Karpas-422 (cell line): ENCODE data around the gene PRKRA. TPM values are rescaled to one million over a fixed set of nuclear protein-coding genes. Genes with fewer than 3 reads are reported as not detected.
"Not testable (repeated sequence)": the region's sequence is repeated elsewhere in the genome, so short reads cannot be mapped to it uniquely, and the experiment has no call there.

Source experiments
- DNase-seq: peaks from one replicate; pipeline ENCODE4 v3.0.0-alpha.2; 2015
- H2AFZ ChIP-seq: fragments of 200-600 bp; sonication (generic); 2 replicates; pipeline ENCODE4 v1.6.1; 2014; ENCODE audit warnings: antibody characterized with exemption, low read length, mixed read lengths
- H3K27ac ChIP-seq: fragments of 200-600 bp; sonication (generic); 2 replicates; pipeline ENCODE4 v1.5.1; 2014; ENCODE audit warnings: mild to moderate bottlenecking, low read length, moderate library complexity
- H3K27me3 ChIP-seq: fragments of 200-600 bp; sonication (generic); 2 replicates; pipeline ENCODE4 v1.6.1; 2014; ENCODE audit warnings: low read length, mixed read lengths
- H3K36me3 ChIP-seq: fragments of 200-600 bp; sonication (generic); 2 replicates; pipeline ENCODE4 v1.6.1; 2014; ENCODE audit warnings: low read length, mixed read lengths; ENCODE audit not compliant: insufficient read depth
- H3K4me1 ChIP-seq: fragments of 200-600 bp; sonication (generic); 2 replicates; pipeline ENCODE4 v1.6.1; 2014; ENCODE audit warnings: mild to moderate bottlenecking, low read length, mixed read lengths
- H3K4me2 ChIP-seq: fragments of 200-600 bp; sonication (generic); 2 replicates; pipeline ENCODE4 v1.6.1; 2014; ENCODE audit warnings: low read length, low read depth, mild to moderate bottlenecking; ENCODE audit not compliant: poor library complexity, severe bottlenecking
- H3K4me3 ChIP-seq: fragments of 200-600 bp; sonication (generic); 2 replicates; pipeline ENCODE4 v1.5.1; 2014; ENCODE audit warnings: mild to moderate bottlenecking, antibody characterized with exemption, low read length, mixed read lengths
- H3K79me2 ChIP-seq: fragments of 200-600 bp; sonication (generic); 2 replicates; pipeline ENCODE4 v1.6.1; 2014; ENCODE audit warnings: mild to moderate bottlenecking, low read length, mixed read lengths
- H3K9ac ChIP-seq: fragments of 200-600 bp; sonication (generic); 2 replicates; pipeline ENCODE4 v1.6.0; 2014; ENCODE audit warnings: low read length
- H3K9me2 ChIP-seq: fragments of 200-600 bp; sonication (generic), shearing (Covaris generic); replicated peaks from 2 replicates; pipeline ENCODE4 v1.6.0; 2014; ENCODE audit warnings: mild to moderate bottlenecking, low read length, moderate library complexity; ENCODE audit not compliant: insufficient read depth
- H3K9me3 ChIP-seq: fragments of 300-700, 200-600 bp; sonication (generic); 2 replicates; pipeline ENCODE4 v1.6.1; 2014; ENCODE audit warnings: low read length, mixed read lengths
- H4K20me1 ChIP-seq: fragments of 200-600 bp; sonication (generic); 2 replicates; pipeline ENCODE4 v1.6.1; 2014; ENCODE audit warnings: mild to moderate bottlenecking, antibody characterized with exemption, low read length, low read depth; ENCODE audit not compliant: insufficient read depth
- total RNA-seq: library from RNA; depleted of rRNA; stranded (reverse); fragments of >200 nt; shearing (Covaris generic); gene quantifications from 2 replicates; pipeline ENCODE4 v1.2.3, GENCODE V29; 2014; ENCODE audit warnings: low replicate concordance

The PRKRA gene
- total RNA-seq, 1 experiment from 2014 or later, result 117 TPM

GRCh38 chr2:178474560-178474959, 23.6 kb upstream of the PRKRA start:
- no peak overlapping the region for H2AFZ ChIP-seq
- H3K27ac ChIP-seq, result no peak overlapping the region

GRCh38 chr2:178473931-178474330, 23.0 kb upstream of the PRKRA start:
- Histone ChIP-seq H3K9me2 (no peaks in the 10 kb centered on the region), H3K9me3 (no peaks in the 10 kb centered on the region), H2AFZ (no peak overlapping the region), H3K27ac (no peak overlapping the region), H3K4me2 (no peak overlapping the region), H3K27me3 (no peaks in the 10 kb centered on the region), H3K4me3 (no peak overlapping the region), H3K4me1 (peaks cover 13% of the 10 kb centered on the region), H3K9ac (no peak overlapping the region), H3K79me2 (peaks cover 50% of the 10 kb centered on the region), H4K20me1 (no peaks in the 10 kb centered on the region), H3K36me3 (no peaks in the 10 kb centered on the region)
- DNase-seq, result no peak

More at GRCh38 chr2:178474560-178474959, 23.6 kb upstream of the PRKRA start:
- H3K79me2 ChIP-seq, result peaks cover 50% of the 10 kb centered on the region
- no peak for DNase-seq
- no peaks in the 10 kb centered on the region for H4K20me1 ChIP-seq
- H3K4me2 ChIP-seq, result no peak overlapping the region
- peaks cover 18% of the 10 kb centered on the region for H3K4me1 ChIP-seq
- no peaks in the 10 kb centered on the region for H3K36me3 ChIP-seq
- no peak overlapping the region for H3K4me3 ChIP-seq
- H3K9ac ChIP-seq, result no peak overlapping the region
- H3K9me2 ChIP-seq, result no peaks in the 10 kb centered on the region
- H3K9me3 ChIP-seq, result no peaks in the 10 kb centered on the region
- no peaks in the 10 kb centered on the region for H3K27me3 ChIP-seq

DNA sequence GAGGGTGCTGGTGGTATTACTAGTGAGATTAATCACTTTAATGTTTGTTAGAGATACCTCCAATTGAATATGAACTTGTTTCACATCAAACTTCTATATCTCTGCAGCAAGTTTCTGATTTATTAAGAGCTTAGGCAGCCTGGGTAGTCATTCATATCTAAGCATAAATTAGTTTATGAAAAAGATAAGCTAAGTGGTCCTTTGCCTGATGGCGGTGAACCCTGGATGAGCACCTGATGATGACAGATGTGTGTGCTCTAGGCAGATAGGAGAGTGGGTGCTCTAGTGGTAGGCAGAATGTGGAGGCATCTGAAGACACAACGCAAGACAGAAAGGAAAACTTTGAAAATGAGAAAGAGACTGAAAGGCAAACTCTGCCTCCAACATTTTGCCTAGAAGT, 22.4 kb upstream of the PRKRA start:
- Histone ChIP-seq H3K27ac (no peak overlapping the region), H3K9ac (no peak overlapping the region)

DNA sequence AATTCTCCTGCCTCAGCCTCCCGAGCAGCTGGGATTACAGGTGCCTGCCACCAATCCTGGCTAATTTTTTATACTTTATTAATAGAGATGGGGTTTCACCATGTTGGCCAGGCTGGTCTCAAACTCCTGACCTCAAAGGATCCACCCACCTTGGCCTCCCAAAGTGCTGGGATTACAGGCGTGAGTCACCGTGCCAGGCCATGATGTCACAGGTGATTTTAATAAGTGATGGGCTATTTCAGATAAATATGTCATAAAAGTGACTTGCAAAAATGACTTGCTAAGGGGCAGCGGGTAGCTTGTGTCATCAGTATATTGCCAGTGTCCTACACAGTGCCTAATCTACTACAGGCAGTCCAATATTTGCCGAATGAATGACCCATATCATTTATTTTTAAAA, 20.3 kb upstream of the PRKRA start:
- not testable (repeated sequence) for H3K27me3 ChIP-seq, H3K4me2 ChIP-seq, H3K27ac ChIP-seq, H3K9ac ChIP-seq, H2AFZ ChIP-seq, H3K4me1 ChIP-seq, H3K9me2 ChIP-seq, DNase-seq, H3K9me3 ChIP-seq, H3K36me3 ChIP-seq, H3K4me3 ChIP-seq, H4K20me1 ChIP-seq
- peaks cover 30% of the 10 kb centered on the region for H3K79me2 ChIP-seq

More for the DNA sequence above, 22.4 kb upstream of the PRKRA start:
- Histone ChIP-seq H3K27me3 (no peaks in the 10 kb centered on the region), H3K4me2 (no peak overlapping the region), H3K36me3 (no peaks in the 10 kb centered on the region), H3K9me3 (no peaks in the 10 kb centered on the region), H3K4me3 (no peak overlapping the region), H2AFZ (no peak overlapping the region), H3K79me2 (peaks cover 50% of the 10 kb centered on the region), H3K9me2 (no peaks in the 10 kb centered on the region), H4K20me1 (no peaks in the 10 kb centered on the region), H3K4me1 (peaks cover 13% of the 10 kb centered on the region)
- DNase-seq, result no peak

DNA sequence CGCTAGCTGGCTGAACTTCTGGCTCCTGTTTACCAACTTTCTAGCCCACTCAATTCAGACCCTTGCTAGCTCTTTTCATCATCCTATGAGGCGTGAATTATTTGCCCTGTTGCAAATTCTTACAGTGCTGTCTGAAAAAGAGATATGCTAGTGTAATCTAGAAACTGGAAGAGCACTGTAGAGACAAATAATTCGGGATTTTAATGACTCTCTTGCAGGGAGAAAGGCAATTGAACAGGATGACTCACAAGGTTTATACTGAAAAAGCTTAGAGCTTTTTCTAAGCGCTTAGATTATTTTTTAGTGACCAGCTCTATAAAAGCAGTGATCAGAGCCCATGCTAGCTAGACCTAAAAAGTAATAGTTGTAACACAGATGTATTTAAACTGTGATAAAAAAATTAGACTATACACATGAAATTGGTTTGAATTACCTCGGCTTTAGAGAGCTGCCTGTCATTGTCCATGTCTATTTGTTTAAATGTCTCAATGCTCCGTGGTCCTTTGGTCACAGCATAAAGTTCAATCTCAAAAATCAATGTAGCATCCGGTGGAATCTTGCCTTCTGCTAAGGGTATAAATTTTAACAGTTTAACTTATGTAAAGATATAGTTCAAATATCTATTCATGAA, 18.4 kb upstream of the PRKRA start:
- Histone ChIP-seq H3K9ac (no peak overlapping the region), H3K9me2 (no peaks in the 10 kb centered on the region), H3K27me3 (no peaks in the 10 kb centered on the region), H4K20me1 (no peaks in the 10 kb centered on the region), H3K4me1 (peaks cover 3% of the 10 kb centered on the region; the same call in 1 of the 2 replicates), H3K36me3 (peaks cover 26% of the 10 kb centered on the region; the same call in 1 of the 2 replicates), H3K27ac (no peak overlapping the region), H3K4me2 (no peak overlapping the region), H3K4me3 (no peak overlapping the region), H2AFZ (no peak overlapping the region), H3K9me3 (no peaks in the 10 kb centered on the region), H3K79me2 (peaks cover 19% of the 10 kb centered on the region)
- no peak for DNase-seq

DNA sequence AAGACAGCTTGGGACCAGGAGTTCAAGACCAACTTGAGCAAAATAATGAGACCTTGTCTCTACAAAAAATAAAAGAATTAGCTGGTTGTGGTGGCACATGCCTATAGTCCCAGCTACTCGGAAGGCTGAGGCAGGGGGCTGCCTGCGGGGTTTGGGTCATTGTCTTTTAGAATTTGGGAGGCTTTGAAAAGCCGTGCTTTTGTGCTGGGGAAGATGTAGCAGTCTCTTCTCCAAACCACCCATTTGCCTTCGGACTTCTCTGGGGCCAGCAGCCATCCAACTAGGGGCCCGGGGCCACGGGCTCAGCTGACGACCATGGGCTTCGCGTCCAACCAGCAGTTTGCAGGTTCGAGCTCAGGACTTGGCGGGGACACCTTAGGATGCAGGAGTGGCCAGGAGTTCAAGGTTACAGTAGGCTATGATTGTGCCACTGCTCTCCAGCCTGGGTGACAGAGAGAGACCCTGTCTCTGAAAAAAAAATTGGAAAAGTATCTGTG, 6.5 kb upstream of the PRKRA start:
- H4K20me1 ChIP-seq, result no peaks in the 10 kb centered on the region
- H3K4me1 ChIP-seq, result no peaks in the 10 kb centered on the region
- DNase-seq, result no peak
- H3K4me3 ChIP-seq, result no peak overlapping the region
- H3K9me2 ChIP-seq, result no peaks in the 10 kb centered on the region
- H3K9ac ChIP-seq, result no peak overlapping the region
- H3K27ac ChIP-seq, result no peak overlapping the region
- no peaks in the 10 kb centered on the region for H3K79me2 ChIP-seq
- no peak overlapping the region for H3K4me2 ChIP-seq
- no peaks in the 10 kb centered on the region for H3K9me3 ChIP-seq
- no peak overlapping the region for H2AFZ ChIP-seq
- no peaks in the 10 kb centered on the region for H3K27me3 ChIP-seq
- no peaks in the 10 kb centered on the region for H3K36me3 ChIP-seq

DNA sequence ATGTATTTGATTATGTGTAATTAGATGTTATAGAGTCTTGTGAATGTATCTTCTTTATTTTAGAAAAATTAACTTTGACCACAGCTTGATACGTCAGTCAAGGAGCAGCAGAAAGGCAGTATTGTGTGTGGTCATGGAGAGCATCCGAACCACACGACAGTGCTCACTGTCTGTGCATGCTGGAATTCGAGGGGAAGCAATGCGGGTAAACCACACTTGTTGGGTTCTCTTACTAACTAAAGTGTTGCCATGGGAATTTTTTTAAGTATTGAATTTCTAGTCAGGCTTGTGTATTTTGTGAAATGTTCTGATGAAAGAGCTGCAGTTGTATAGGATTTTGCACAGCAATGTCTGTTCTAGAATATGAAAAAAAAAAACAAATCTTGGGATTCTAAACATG, 5.0 kb upstream of the PRKRA start:
- Histone ChIP-seq H3K36me3 (no peaks in the 10 kb centered on the region), H3K27ac (no peak overlapping the region), H3K4me3 (no peak overlapping the region), H4K20me1 (no peaks in the 10 kb centered on the region), H2AFZ (no peak overlapping the region), H3K4me1 (peaks cover 12% of the 10 kb centered on the region), H3K9me3 (no peaks in the 10 kb centered on the region), H3K79me2 (no peaks in the 10 kb centered on the region), H3K9me2 (no peaks in the 10 kb centered on the region), H3K9ac (no peak overlapping the region), H3K27me3 (no peaks in the 10 kb centered on the region), H3K4me2 (no peak overlapping the region)
- DNase-seq, result no peak

DNA sequence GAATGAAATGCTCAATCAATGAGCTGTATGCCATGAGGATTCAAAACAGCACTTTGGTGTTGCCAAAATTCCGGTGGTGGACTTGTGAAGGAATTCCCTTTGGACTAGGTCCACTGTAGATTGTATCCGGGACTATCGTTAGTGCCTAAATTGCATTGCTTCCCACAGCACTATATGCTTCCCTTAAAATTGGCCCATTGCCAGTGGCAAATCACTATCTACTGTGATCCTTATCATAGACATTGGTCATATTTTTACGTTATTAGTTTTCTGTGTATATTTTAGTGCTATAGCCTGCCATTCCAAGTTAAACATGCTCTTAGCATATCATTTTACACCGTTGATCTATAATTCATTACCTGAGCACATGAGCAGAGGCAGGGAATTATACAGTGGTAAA, 1.9 kb upstream of the PRKRA start:
- H3K9ac ChIP-seq, result no peak overlapping the region
- H3K27ac ChIP-seq, result no peak overlapping the region
- peaks cover 32% of the 10 kb centered on the region for H3K4me1 ChIP-seq
- H3K4me3 ChIP-seq, result no peak overlapping the region
- H4K20me1 ChIP-seq, result no peaks in the 10 kb centered on the region
- peaks cover 25% of the 10 kb centered on the region for H3K79me2 ChIP-seq
- no peak overlapping the region for H3K4me2 ChIP-seq
- no peak for DNase-seq
- H3K27me3 ChIP-seq, result no peaks in the 10 kb centered on the region
- no peaks in the 10 kb centered on the region for H3K9me2 ChIP-seq
- H3K36me3 ChIP-seq, result peaks cover 12% of the 10 kb centered on the region; the same call in 1 of the 2 replicates
- no peaks in the 10 kb centered on the region for H3K9me3 ChIP-seq
- H2AFZ ChIP-seq, result no peak overlapping the region
